Caco-2 (cell line): ENCODE data around the gene PAPSS1. TPM values are rescaled to one million over a fixed set of nuclear protein-coding genes. Genes with fewer than 3 reads are reported as not detected.

Experiments used
- BruUV-seq: library from RNA; stranded (reverse); fragments of 400-500 nt; replicated peaks from 2 replicates; lab custom pipeline; 2021; lab: Mats Ljungman, UMichigan
- CTCF ChIA-PET: fragments of 300-600 bp; sonication (Branson Sonifier 250); formaldehyde crosslinking; loops from one replicate; lab custom pipeline; 2022; ENCODE audit warnings: antibody characterized with exemption; lab: Charles Lee
- POLR2A ChIA-PET: fragments of 300-600 bp; sonication (Branson Sonifier 250); formaldehyde crosslinking; loops from one replicate; lab custom pipeline; 2022; ENCODE audit warnings: antibody characterized with exemption; lab: Charles Lee
- DNase-seq, 2 experiments: peaks; one replicate each; pipeline versions ENCODE4 v3.0.0 to v3.0.0-alpha.2; 2020 to 2022
- H3K27me3 ChIP-seq: replicated peaks from 2 replicates; pipeline ENCODE4 v1.6.0; 2011; ENCODE audit warnings: low read length; ENCODE audit not compliant: control insufficient read depth, insufficient read depth
- H3K36me3 ChIP-seq: 2 replicates; pipeline ENCODE4 v1.5.1; 2011; ENCODE audit warnings: low read length; ENCODE audit not compliant: control insufficient read depth, insufficient read depth
- H3K4me1 ChIP-seq: fragments of 250-450 bp; sonication (Bioruptor Pico); 2 replicates; pipeline ENCODE4 v1.5.1; 2020; ENCODE audit warnings: mild to moderate bottlenecking
- H3K4me3 ChIP-seq: 2 replicates; pipeline ENCODE4 v1.5.1; 2011; ENCODE audit warnings: low read depth, mild to moderate bottlenecking, control low read depth, low read length
- H3K9me3 ChIP-seq: fragments of 250-450 bp; sonication (Bioruptor Pico); 2 replicates; pipeline ENCODE4 v1.5.1; 2020; ENCODE audit warnings: mild to moderate bottlenecking, moderate library complexity
- H3K27ac Mint-ChIP-seq: one replicate; pipeline ENCODE4 v1.8.0; 2022; ENCODE audit warnings: mixed read lengths; ENCODE audit not compliant: unreplicated experiment
- H3K27me3 Mint-ChIP-seq: one replicate; pipeline ENCODE4 v1.8.0; 2022; ENCODE audit warnings: mixed read lengths; ENCODE audit not compliant: insufficient read depth, unreplicated experiment
- H3K36me3 Mint-ChIP-seq: one replicate; pipeline ENCODE4 v1.8.0; 2022; ENCODE audit warnings: mild to moderate bottlenecking, mixed read lengths; ENCODE audit not compliant: insufficient read depth, unreplicated experiment
- H3K4me1 Mint-ChIP-seq: one replicate; pipeline ENCODE4 v1.8.0; 2022; ENCODE audit warnings: low read depth, mixed read lengths; ENCODE audit not compliant: unreplicated experiment
- H3K4me3 Mint-ChIP-seq: one replicate; pipeline ENCODE4 v1.8.0; 2022; ENCODE audit warnings: mild to moderate bottlenecking, moderate library complexity, mixed read lengths; ENCODE audit not compliant: unreplicated experiment
- H3K9me3 Mint-ChIP-seq: one replicate; pipeline ENCODE4 v1.8.0; 2022; ENCODE audit warnings: mixed read lengths; ENCODE audit not compliant: unreplicated experiment
- CTCF ChIP-seq, 2 experiments: fragments of 200-600 bp in 1 of 2; IDR thresholded peaks; 1 replicate in 1 of 2; 2 replicates in 1 of 2; pipeline versions ENCODE4 v1.5.1 to v1.8.0; 2011 to 2022; ENCODE audit warnings: antibody characterized with exemption in 1 of 2, control low read depth in 1 of 2, inconsistent platforms in 1 of 2, low read depth in 1 of 2, low read length in 1 of 2, mild to moderate bottlenecking in 1 of 2, moderate library complexity in 1 of 2; ENCODE audit not compliant: insufficient read depth in 1 of 2, severe bottlenecking in 1 of 2, unreplicated experiment in 1 of 2
- intact Hi-C: fragments of 100-400 bp; cut with micrococcal nuclease; formaldehyde crosslinking; loops from one replicate; pipeline ENCODE4 v1.10.0; 2022; ENCODE audit not compliant: unreplicated experiment
- total RNA-seq: library from RNA; stranded (reverse); gene quantifications from 2 replicates; pipeline ENCODE4 v1.2.3, GENCODE V29; 2022

The PAPSS1 gene
- total RNA-seq, 1 experiment from 2014 or later = 66.1 TPM

DNA sequence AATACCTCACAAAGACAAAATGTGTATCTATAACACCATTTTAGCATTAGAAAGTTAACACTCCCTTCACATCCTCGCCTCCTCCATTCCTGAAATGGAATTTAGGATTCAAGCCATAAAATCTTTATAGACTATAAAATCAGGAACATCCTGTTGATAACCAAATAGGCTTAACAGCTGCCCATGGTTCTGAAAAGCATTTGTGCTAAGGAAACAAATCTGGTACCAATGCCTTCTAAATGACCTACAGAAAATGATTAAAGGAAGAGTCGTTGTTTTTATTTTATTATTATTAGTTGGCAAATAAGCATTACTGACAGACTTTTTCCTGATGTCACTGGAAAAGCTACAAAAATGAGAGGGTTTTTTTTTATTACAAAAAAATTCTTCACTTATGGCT, 79.8 kb downstream of the PAPSS1 start:
- Histone ChIP-seq H3K4me1 (no peaks in the 10 kb centered on the region), H3K9me3 (no peaks in the 10 kb centered on the region), H3K4me3 (no peak overlapping the region), H3K36me3 (no peaks in the 10 kb centered on the region; the same call in none of the 2 replicates), H3K27me3 (no peaks in the 10 kb centered on the region)
- DNase-seq = no peak
- no peaks in the 10 kb centered on the region for H3K27me3 Mint-ChIP-seq
- BruUV-seq = no TSS peak
- intact Hi-C loops = no loop called here
- H3K36me3 Mint-ChIP-seq = peaks cover 6% of the 10 kb centered on the region
- no peak for TF ChIP-seq CTCF (IDR thresholded peaks at IDR 0.05; ENCODE audit: insufficient read depth in 1 of 2, low read depth in 1 of 2, low read length in 1 of 2, severe bottlenecking in 1 of 2, unreplicated experiment in 1 of 2)
- POLR2A ChIA-PET = interaction anchor here (0.6 kb wide), 1 partner anchor 87 kb away, joined by 9 read pairs; no protein-coding TSS in a partner anchor
- H3K27ac Mint-ChIP-seq = no peak overlapping the region
- no peak overlapping the region for H3K4me3 Mint-ChIP-seq
- no peaks in the 10 kb centered on the region for H3K9me3 Mint-ChIP-seq
- H3K4me1 Mint-ChIP-seq = no peaks in the 10 kb centered on the region
- CTCF ChIA-PET = no interaction called here

- no peak for DNase-seq
- intact Hi-C loops = no loop called here
- no peaks in the 10 kb centered on the region for H3K9me3 Mint-ChIP-seq
- TF ChIP-seq CTCF (IDR thresholded peaks at IDR 0.05; ENCODE audit: insufficient read depth in 1 of 2, low read depth in 1 of 2, low read length in 1 of 2, severe bottlenecking in 1 of 2, unreplicated experiment in 1 of 2) = no peak
- ChIA-PET CTCF (no interaction called here), POLR2A (no interaction called here)
- Histone ChIP-seq H3K4me3 (no peak overlapping the region), H3K36me3 (no peaks in the 10 kb centered on the region), H3K4me1 (peaks cover 25% of the 10 kb centered on the region), H3K27me3 (no peaks in the 10 kb centered on the region), H3K9me3 (no peaks in the 10 kb centered on the region)
- H3K27ac Mint-ChIP-seq = no peak overlapping the region
- no peak overlapping the region for H3K4me3 Mint-ChIP-seq
- peaks cover 7% of the 10 kb centered on the region for H3K36me3 Mint-ChIP-seq
- H3K27me3 Mint-ChIP-seq = no peaks in the 10 kb centered on the region
- BruUV-seq = no TSS peak
- H3K4me1 Mint-ChIP-seq = peaks cover 10% of the 10 kb centered on the region
Measured at GRCh38 chr4:107635735-107636134, 84.3 kb downstream of the PAPSS1 start.

DNA sequence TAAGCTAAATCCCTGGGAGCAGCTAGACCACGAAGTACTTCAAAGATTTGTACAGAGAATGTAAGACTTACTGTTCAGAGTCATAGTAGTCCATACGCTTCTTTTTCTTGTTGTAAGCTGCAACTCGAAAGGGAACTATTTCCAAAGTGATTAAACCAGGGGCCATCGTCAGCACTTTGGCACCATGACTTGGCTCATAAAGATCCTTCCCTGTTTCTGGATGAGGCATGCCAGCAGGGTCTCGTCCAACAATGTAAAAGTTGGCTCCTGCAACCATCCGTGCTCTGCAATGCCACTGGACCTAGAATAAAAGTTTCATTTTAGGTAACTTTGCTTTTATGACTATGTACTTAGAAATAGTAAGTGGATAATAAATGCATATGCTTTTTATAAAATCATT, 88.5 kb downstream of the PAPSS1 start:
- H3K27ac Mint-ChIP-seq = no peak overlapping the region
- no peak for TF ChIP-seq CTCF (IDR thresholded peaks at IDR 0.05; ENCODE audit: insufficient read depth in 1 of 2, low read depth in 1 of 2, low read length in 1 of 2, severe bottlenecking in 1 of 2, unreplicated experiment in 1 of 2)
- ChIA-PET POLR2A (no interaction called here), CTCF (no interaction called here)
- H3K9me3 Mint-ChIP-seq = no peaks in the 10 kb centered on the region
- Histone ChIP-seq H3K4me3 (no peak overlapping the region), H3K36me3 (no peaks in the 10 kb centered on the region), H3K4me1 (peaks cover 27% of the 10 kb centered on the region), H3K9me3 (no peaks in the 10 kb centered on the region), H3K27me3 (no peaks in the 10 kb centered on the region)
- BruUV-seq = no TSS peak
- H3K4me3 Mint-ChIP-seq = no peak overlapping the region
- peaks cover 18% of the 10 kb centered on the region for H3K4me1 Mint-ChIP-seq
- DNase-seq = no peak
- intact Hi-C loops = no loop called here
- H3K27me3 Mint-ChIP-seq = no peaks in the 10 kb centered on the region
- peaks cover 12% of the 10 kb centered on the region for H3K36me3 Mint-ChIP-seq
